Fibroblast of peridontal ligament (primary cell): ENCODE data around the gene SART3.

ENCODE experiments used
- DNase-seq: peaks from one replicate; pipeline ENCODE4 v3.0.0-alpha.2; 2010; ENCODE audit errors: extremely low read depth

Gene SART3, protein sequence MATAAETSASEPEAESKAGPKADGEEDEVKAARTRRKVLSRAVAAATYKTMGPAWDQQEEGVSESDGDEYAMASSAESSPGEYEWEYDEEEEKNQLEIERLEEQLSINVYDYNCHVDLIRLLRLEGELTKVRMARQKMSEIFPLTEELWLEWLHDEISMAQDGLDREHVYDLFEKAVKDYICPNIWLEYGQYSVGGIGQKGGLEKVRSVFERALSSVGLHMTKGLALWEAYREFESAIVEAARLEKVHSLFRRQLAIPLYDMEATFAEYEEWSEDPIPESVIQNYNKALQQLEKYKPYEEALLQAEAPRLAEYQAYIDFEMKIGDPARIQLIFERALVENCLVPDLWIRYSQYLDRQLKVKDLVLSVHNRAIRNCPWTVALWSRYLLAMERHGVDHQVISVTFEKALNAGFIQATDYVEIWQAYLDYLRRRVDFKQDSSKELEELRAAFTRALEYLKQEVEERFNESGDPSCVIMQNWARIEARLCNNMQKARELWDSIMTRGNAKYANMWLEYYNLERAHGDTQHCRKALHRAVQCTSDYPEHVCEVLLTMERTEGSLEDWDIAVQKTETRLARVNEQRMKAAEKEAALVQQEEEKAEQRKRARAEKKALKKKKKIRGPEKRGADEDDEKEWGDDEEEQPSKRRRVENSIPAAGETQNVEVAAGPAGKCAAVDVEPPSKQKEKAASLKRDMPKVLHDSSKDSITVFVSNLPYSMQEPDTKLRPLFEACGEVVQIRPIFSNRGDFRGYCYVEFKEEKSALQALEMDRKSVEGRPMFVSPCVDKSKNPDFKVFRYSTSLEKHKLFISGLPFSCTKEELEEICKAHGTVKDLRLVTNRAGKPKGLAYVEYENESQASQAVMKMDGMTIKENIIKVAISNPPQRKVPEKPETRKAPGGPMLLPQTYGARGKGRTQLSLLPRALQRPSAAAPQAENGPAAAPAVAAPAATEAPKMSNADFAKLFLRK

DNA sequence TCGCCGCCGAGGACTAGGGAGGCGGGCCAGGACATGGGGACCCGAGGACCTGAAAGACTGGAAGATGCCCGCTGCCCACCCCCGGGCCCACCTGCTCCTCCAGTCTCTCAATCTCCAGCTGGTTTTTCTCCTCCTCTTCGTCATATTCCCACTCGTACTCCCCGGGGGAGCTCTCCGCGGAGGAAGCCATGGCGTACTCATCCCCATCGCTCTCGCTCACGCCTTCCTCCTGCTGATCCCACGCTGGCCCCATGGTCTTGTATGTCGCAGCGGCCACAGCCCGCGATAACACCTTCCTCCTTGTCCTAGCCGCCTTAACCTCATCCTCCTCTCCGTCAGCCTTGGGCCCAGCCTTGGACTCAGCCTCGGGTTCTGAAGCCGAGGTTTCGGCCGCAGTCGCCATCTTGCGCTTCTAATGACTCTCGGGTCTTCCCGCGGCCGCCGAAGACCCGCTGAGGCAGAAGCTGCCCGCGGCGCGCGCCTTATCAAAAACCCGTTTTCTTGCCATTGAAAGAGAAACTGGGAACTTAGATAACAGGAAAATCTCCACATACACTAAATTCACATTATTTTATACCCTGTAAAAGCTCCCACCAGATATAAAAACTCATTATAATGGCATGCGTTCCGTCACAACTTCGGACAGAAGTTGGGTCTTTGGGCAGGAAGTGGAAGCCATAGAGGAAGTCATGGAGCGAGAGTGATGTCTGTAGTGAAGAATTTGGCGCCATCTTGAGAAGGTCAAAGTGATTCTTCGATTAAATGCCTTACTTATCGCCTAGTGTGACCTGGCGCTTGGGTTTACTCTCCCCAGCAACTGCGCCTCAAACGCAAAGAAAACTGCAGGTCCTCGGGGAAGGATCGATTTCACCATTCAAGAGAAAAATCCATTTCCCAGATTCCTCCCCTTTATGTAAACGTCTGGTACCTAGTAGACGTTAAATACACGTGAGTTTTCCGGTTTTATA is at the start of gene SART3:
SART3 (minus strand) TSS at position 422 of the 968 bp plus-strand sequence; CDS start at position 403, 19 bp downstream.
- peak; percentile 92 for DNase-seq

DNA sequence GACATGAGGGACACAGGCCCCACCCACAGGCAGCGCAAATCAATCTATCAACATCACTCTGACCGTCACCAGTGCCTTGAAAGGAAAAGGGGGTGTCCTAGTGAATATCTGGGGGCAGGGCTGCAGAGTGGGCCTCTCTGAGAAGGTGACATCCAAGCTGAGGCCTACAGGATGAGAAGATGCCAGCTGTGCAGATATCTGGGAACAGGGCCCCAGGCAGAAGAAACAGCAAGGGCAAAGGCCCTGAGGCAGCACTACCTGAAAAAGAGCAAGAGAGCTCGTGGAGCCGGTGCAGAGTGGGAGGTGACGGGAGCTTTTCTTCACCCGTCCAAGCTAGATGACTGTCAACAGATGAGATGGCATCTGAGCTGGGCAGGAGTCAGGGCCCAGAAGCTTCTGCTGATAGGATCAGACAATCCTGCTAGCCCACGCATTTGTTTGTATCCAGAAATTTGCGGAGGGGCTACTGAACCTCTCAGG is 49.4 kb upstream of the SART3 start:
- no peak for DNase-seq

DNA sequence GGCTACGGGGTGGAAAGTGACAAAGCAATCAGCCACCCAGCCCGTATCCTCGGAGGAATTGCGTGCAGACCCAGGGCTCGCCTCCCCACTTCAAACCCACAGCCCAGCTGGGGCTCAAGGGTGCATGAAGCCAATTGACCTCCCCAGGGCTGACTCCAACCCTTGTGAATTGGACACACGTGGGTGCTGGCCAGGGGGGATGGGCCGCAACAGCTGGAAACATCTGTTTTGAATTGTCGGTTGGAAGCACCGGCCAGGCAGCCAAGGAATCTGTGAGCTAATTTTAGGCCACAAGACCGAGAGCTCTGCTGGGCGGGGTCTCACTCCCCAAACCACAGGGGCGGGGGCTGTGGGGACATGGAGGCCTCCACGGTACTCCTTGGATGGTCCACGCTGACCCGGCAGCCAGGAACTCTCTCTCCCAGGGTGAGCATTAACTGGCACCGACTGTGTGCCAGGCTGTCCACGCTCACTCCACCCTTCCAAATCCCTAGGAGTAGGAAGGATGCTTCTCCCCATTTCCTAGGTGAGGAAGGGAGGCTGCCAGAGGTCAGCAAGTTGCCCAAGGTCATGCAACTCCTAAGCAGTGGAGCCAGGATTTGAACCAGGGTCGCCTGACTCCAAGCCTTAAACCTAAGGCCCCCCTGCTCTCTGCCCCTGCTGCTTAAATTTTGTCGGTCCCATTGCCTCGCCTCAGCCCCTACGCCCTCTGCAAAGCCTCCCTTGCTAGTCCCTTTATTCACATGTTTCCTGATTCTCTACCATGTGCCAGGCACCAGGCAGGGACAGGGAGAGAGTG is 48.8 kb upstream of the SART3 start:
- DNase-seq = peak; percentile 94

DNA sequence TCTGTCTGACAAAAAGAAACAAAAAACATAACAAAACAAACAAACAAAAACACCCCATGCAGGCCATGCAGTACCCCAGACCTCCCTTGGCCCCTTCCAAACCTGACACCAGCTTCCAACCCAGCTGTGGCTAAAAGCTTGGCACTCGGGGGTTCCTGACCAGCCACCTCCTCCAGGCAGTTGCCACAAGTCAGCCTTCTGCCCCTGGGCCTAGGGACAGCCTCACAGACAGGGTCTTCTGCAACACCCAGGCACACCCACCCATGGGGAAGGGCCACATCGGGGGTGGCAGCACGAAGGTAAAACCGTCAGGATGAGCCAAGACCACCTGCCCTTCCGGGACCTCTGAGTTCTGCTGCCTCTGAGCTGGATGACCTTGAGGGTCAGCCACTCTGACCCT is 47.6 kb upstream of the SART3 start:
- DNase-seq = no peak

DNA sequence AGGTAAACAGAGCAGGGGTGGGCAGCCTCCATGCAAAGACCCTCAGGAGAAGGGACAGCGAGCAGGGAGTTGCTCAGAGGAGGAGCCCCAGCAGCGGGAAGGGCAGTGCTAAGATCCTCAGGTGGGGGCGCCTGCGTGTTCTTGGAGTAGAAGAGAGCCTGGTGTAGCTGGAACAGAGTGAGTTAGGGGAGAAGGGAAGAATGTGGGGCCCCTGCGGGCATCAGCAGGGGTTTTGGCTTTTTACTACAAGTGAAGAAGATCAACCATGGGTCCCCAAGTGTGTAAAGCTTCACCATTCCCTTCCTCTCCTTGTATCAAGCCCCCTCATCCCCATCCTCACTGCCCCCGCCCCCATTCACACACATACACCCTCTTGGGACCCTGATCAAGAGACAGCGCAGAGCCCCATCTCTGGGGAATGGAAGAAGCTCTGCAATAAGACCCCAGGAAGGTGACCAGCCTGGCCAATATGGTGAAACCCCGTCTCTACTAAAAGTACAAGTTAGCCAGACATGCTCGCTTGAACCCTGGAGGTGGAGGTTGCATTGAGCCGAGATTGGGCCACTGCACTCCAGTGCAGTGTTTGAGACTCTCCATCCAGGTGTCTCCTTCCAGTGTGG is 47.1 kb upstream of the SART3 start:
- no peak for DNase-seq

DNA sequence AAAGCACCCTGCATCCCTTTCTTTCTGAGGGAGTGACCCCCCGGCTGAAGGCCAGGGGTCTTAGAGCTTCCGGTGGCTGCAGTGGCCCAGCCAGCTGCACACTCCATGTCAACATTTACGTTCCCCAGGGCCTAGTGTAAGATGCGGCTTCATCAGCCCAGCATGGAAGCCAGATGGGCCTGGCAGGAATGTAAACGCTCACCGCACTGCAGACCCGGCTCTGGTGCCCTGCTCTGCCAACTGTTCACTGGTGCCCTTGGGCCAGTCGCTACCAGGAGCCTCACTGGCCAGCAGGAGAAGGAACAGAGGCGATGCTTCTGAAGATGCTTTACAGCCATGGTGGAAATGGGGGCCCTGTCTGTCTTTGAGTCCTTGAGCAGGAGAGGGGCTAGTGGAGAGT is 45.5 kb upstream of the SART3 start:
- peak; percentile 40 for DNase-seq

DNA sequence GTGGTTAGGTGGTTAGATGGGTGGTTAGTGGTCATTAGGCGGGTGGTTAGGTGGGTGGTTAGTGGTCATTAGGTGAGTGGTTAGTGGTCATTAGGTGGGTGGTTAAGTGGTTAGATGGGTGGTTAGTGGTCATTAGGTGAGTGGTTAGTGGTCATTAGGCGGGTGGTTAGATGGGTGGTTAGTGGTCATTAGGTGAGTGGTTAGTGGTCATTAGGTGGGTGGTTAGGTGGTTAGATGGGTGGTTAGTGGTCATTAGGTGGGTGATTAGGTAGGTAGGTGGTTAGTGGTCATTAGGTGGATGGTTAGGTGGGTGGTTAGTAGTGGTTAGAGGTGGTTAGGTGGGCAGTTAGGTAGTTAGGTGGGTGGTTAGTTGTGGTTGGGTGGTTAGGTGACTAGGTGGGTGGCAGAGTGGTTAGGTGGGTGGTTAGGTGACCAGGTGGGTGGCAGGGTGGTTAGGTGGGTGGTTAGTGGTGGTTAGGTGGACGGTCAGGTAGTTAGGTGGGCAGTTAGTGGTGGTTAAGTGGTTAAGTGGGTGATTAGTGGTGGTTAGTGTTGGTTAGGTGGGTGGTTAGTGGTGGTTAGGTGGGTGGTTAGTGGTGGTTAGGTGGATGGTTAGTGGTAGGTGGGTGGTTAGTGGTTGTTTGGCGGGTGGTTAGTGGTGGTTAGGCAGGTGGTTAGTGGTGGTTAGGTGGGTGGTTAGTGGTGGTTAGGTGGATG is 44.9 kb upstream of the SART3 start:
- DNase-seq = no peak

DNA sequence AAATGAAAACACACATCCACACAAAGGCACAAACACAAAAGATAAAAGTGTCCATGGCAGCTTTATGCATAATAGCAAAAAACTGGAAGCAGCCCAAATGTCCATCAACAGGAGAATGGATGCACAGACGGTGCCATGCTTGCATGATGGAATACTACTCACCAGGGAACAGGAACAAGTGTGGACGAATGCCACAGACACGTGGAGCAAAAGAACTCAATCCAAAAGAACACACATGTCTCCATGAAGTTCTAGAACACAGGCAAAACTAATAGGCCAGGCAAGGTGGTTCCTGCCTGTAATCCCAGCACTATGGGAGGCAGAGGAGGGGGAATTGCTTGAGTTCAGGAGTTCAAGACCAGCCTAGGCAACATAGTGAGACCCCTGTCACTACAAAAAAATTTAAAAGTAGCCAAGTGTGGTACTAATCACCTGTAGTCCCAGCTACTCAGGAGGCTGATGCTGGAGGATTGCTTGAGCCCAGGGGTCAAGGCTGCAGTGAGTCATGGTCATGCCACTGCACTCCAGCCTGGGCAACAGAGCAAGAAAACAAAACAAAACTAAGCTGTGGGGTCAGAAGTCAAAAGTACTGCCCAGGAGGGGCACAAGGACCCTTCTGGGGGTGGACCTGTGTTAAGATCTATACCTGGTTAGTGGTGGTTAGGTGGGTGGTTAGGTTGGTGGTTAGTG is 44.2 kb upstream of the SART3 start:
- no peak for DNase-seq

DNA sequence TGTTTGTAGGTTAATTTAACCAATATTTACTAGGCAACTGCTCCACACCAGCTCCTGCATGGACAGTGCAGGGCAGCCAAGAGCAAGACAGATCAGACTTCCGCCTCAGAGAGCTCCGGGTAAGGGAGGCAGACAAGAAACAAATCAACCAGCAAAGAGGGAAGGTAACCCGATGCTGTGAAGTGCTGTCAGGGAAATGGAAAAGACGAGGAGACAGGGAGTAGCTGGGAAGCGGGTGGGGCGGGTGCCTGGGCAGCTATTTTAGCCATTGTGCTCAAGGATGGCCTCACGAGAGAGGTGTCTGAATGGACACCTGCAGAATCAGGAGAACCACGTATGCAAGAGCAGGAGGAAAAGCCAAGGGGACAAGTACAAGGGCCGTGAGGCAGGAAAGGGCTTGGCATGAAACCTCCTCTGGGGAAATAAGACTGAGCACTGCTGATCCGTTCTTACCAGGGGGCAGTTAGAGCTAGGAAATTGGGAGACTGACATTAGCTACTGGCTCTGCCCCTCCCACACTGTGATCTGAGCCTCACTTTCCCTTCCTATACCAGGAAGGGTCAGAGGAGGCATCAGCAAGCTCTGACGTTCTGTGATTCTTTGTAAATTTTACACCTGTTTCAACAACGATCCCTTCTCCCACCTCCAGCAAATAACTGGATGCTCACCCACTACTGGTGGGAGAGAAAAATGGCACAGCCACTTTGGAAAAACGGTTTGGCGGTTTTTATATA is 43.4 kb upstream of the SART3 start:
- no peak for DNase-seq

DNA sequence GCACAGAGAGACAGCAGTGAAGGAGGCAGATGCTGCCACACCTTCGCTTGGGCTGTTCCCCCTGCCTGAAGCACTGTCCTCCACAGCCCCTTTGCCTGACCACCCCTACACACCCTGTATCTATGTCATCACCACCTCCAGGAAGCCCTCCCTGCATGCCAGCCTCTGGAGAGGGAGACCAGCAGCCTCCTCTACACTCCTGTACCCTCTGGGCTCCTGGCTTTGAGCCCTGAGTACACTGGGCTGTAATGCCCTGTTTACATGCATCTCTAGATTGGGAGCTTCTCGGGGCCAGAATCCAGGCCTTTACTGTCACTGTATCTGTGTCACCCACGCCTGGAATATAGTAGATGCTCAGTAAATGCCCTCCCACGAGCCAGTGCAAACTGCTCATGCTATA is 42.8 kb upstream of the SART3 start:
- DNase-seq = no peak

DNA sequence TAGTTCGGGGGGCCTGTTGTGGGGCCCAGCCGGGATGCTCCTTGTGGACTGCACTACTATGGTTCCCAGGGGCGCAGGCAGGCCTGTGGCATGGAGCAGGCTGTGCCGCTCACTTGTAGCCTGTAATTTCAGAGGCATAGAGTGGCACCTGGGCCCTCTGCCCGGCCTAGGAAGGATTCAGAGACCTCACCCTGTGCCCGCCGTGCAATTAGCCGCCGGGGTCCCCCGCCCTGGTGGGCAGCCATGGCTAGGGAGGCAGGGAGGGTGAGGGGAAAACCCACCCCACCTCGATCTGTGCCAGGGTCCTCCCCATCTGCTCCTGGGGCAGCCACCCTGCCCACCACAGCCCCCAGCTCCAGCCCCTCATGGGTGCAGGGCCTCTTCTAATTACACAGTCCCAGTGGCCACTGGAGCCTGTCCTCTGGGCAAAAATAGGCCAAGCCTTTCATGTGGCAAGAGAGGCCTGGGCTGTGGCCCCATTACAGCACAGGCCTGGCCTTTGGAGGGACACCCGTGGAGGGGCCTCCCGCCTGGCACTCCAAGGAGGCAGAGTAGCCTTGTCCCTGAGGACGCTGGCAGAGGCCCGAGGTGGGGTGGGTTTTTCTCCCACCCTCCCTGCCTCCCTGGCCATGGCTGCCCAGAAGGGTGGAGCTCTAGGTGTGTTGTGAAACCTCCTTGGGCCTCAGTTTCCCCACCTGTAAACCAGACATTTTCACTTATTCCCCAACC is 42.2 kb upstream of the SART3 start:
- no peak for DNase-seq

DNA sequence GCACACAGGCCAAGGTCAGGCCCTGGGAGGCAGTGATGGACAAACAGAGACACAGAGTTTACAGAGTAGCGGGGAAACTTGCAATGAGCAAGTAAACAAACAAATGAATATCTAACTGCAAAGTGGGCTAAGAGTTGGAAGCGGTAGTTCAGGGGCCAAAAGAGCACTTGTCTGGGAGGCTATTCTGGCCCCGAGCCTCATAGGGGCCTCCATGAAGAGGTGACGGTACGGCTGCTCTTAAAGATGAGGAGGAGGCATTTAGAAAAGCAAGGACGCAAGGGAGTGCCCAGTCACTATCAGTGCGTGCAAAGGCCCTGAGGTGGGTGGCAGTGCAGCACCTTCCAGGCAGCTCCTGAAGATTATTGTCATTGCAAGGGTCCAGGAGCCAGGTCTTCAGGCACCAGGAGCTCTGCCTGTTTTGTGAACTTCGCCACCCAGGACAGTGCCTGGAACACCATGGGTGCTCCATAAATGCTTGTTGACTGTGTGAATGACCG is 41.3 kb upstream of the SART3 start:
- DNase-seq = no peak

DNA sequence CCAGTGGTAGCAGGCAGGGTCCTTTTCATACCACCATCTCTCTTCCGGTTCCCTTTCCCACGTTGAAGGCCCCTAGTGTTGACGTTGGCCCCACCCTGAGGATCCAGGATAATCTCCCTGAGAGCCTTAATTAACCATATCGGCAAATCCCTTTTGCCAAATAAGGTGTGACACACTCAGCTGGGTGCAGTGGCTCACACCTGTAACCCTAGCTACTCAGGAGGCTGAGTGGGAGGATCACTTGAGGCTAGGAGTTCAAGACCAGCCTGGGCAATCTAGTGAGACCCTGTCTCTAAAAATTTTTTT is 39.7 kb upstream of the SART3 start:
- DNase-seq = no peak

DNA sequence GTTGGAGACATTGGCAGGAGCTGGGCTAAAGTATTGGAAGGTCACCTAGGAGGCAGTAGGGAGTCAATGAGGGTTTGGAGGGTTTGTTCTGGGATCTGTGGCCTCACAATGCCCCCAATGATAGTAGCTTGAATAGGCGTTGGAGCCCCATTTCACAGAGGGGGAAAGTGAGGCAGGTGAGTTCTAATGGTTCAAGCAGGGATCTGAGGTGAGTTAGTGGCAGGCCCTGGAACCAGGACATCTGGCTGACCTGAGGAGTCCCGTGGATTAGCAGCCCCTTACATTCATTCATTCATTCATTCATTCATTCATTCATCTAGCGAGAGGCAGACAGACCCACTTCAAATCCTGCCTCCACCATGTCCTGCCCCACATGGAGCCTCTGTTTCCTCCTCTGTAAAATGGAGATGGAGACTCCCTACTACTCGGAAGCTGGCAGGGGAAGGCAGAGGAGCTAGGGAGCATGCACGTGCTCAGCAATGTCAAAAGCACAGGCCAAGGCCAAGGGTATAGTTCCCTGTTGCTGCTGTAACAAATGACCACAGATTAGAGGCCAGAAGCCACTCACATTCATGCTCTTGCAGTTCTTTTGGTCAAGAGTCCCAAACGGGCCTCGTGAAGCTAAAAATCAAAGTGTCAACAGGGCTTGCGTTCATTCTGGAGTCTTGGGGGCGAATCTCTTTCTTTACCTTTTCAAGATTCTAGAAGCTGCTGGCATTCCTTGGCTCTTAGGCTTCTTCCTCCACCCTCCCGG is 39.2 kb upstream of the SART3 start:
- DNase-seq = no peak

DNA sequence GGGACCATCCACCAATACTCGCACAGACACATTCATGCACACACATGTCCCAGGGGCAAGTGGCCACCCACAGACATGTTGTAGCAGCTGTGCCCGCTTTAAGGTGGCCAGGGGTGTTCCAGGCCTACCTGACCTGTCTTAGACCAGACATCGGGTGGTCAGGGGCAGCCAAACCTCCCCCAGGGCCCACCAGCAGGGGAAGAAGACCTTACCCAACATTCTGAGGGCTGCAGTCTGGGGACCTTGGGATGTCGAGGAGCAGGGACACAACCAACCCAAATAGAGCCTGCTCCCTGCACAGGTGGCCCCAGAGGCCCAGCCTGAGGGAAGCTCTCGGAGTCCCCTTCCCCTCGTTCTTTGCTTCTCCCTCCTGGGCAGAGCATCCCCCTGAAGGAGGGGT is 38.6 kb upstream of the SART3 start:
- DNase-seq = no peak

DNA sequence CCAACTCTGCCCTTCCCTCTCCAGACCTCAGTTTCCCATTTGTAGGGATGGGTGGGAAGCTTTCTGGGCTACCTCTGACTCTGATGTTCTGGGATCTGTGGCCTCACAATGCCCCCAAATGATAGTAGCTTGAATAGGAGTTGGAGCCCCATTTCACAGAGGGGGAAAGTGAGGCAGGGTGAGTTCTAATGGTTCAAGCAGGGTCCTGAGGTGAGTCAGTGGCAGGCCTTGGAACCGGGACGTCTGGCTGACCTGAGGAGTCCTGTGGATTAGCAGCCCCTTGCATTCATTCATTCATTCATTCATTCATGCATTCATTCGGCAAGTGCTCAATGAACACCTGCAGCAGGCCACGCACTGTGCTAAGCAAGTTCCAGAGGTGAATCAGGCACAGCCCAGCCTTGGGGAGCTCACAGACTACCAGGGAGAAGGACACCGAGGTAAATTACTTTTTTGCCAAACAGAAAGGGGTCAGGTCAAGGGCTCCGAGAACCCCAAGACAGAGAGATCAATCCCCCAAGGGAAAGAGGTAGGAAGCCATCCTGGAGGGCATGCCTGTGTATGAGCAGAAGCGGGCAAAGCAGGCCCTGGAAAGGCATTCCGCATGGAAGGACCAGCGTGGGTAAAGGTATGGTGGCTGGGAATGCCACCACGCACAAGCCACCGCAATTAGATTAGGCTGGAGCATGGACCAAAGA is 37.7 kb upstream of the SART3 start:
- DNase-seq = no peak
